Endothelial cell of coronary artery (primary cell): ENCODE data around the gene KDM4B. TPM values are rescaled to one million over a fixed set of nuclear protein-coding genes. Genes with fewer than 3 reads are reported as not detected.

Source experiments
- total RNA-seq: library from RNA; depleted of rRNA; stranded (reverse); fragments of >200 nt; gene quantifications from 2 replicates; pipeline ENCODE4 v1.2.3, GENCODE V29; 2014

The KDM4B gene
- 13.1 and 24.5 TPM in 2 replicates for total RNA-seq

DNA sequence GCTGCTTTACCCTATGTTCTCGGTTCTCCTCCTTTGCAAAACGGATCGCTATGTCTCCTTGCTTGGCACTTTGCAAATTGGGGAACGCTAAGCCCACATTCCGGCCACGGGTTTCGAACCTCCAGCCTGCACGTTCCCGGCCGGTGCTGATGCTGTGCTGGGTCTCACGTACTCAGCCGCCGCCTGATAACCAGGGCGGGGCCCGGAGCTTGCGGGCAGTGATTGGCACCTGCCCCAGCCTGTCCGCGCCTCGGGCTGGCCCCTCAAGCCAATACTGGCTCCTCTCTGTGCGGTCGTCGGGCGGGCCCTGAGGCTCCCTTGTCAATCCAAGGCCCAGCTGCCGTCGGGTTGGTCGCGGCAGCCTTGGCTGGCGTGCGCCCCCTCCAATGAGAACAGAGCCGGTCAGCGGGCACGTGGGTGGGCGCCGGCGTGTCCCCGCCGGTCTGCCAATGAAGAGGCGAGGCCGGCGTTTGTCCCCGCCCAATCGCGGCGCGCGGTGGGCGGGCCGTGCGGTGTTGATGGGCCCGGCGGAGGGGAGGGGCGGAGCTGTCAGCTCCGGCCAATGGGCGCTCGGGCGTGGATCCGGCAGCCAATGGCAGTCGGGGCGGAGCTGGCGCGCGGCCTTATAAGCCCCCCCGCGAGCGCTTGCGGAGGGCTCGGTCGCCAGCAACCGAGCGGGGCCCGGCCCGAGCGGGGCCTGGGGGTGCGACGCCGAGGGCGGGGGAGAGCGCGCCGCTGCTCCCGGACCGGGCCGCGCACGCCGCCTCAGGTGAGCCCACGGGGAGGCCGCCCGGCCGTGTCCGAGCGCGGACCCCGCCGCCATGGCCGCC, at the start of gene KDM4B:
TSS of gene KDM4B (plus strand) at position 652 of the 830 bp plus-strand sequence. CDS start 63,778 bp downstream, outside the sequence.

Other genes starting within 250 kb of the KDM4B start
- gene DPP9, start 245.3 kb upstream of the KDM4B start, total RNA-seq: 19.2 and 33.8 TPM in 2 replicates
- 14.8 and 16.4 TPM in 2 replicates for gene FEM1A, start 177.4 kb upstream of the KDM4B start, total RNA-seq
- gene TICAM1, start 137.4 kb upstream of the KDM4B start, total RNA-seq: 2.7 and 4.0 TPM in 2 replicates
- gene PLIN3, start 101.4 kb upstream of the KDM4B start, total RNA-seq: 109 and 127 TPM in 2 replicates
- gene ARRDC5, start 66.2 kb upstream of the KDM4B start, total RNA-seq: not detected in 2 replicates
- 30.8 and 57.3 TPM in 2 replicates for gene UHRF1, start 59.6 kb upstream of the KDM4B start, total RNA-seq